Smooth muscle cell (in vitro differentiated cells): Measurements from ENCODE around the gene GNPDA1. TPM values are rescaled to one million over a fixed set of nuclear protein-coding genes. Genes with fewer than 3 reads are reported as not detected.

Source experiments
- DNase-seq: peaks from one replicate; lab custom pipeline; 2025; ENCODE audit not compliant: unreplicated experiment; lab: John Stamatoyannopoulos, UW
- H2AFZ ChIP-seq: fragments of 200-600 bp; sonication (generic); 2 replicates; pipeline ENCODE4 v1.6.0; 2016; ENCODE audit warnings: antibody characterized with exemption, low read depth, mild to moderate bottlenecking
- H3F3A ChIP-seq: fragments of 200-600 bp; sonication (generic); 2 replicates; pipeline ENCODE4 v1.6.0; 2017; ENCODE audit warnings: antibody characterized with exemption, low read depth
- H3K27ac ChIP-seq: fragments of 200-600 bp; sonication (generic); 2 replicates; pipeline ENCODE4 v1.5.1; 2016; ENCODE audit warnings: low read depth, mild to moderate bottlenecking
- H3K27me3 ChIP-seq: fragments of 200-600 bp; sonication (generic); 2 replicates; pipeline ENCODE4 v1.6.1; 2016; ENCODE audit warnings: low read depth, mild to moderate bottlenecking
- H3K36me3 ChIP-seq: fragments of 200-600 bp; sonication (generic); 2 replicates; pipeline ENCODE4 v1.5.1; 2016; ENCODE audit warnings: low read depth
- H3K4me1 ChIP-seq: fragments of 200-600 bp; sonication (generic); 2 replicates; pipeline ENCODE4 v1.5.1; 2016; ENCODE audit warnings: low read depth
- H3K4me2 ChIP-seq: fragments of 200-600 bp; sonication (generic); 2 replicates; pipeline ENCODE4 v1.6.0; 2016; ENCODE audit warnings: mild to moderate bottlenecking
- H3K4me3 ChIP-seq: fragments of 200-600 bp; sonication (generic); 2 replicates; pipeline ENCODE4 v1.5.1; 2016; ENCODE audit warnings: mild to moderate bottlenecking
- H3K79me2 ChIP-seq: fragments of 200-600 bp; sonication (generic); 2 replicates; pipeline ENCODE4 v1.6.0; 2016; ENCODE audit warnings: low read depth, mild to moderate bottlenecking
- H3K9ac ChIP-seq: fragments of 200-600 bp; sonication (generic); 2 replicates; pipeline ENCODE4 v1.6.0; 2016; ENCODE audit warnings: low read depth
- H3K9me3 ChIP-seq: fragments of 200-600 bp; sonication (generic); replicated peaks from 2 replicates; pipeline ENCODE4 v1.5.1; 2016; ENCODE audit warnings: low read depth
- H4K20me1 ChIP-seq: fragments of 200-600 bp; sonication (generic); 2 replicates; pipeline ENCODE4 v1.6.0; 2016; ENCODE audit warnings: low read depth
- WGBS: methylation state at CpG from one replicate; pipeline ENCODE4 v1.1.7; 2016; ENCODE audit warnings: low lambda C conversion rate; 5-methylcytosine and 5-hydroxymethylcytosine counted together
- polyA plus RNA-seq: library from polyadenylated mRNA; unstranded; fragments of >200 nt; fragmentation: Nextera tagmentation; extraction: Ambion mirVana; gene quantifications from 2 replicates; pipeline ENCODE4 v1.2.1, GENCODE V29; 2016
- total RNA-seq: library from RNA; depleted of rRNA; stranded (reverse); fragments of >200 nt; gene quantifications from 2 replicates; pipeline ENCODE4 v1.2.3, GENCODE V29; 2014
- TF ChIP-seq, protein P1 (sequence below): fragments of 200-600 bp; sonication (generic); IDR thresholded peaks from 2 replicates; pipeline ENCODE4 v1.5.1; 2017; ENCODE audit warnings: borderline replicate concordance, mild to moderate bottlenecking, antibody characterized with exemption; ENCODE audit not compliant: insufficient read depth, poor library complexity, severe bottlenecking

GNPDA1 gene
- total and polyA plus RNA-seq, 2 experiments from 2014 or later: 29.6 to 30.3 TPM

- no peaks in the 10 kb centered on the region for H3K9me3 ChIP-seq
- DNase-seq: no peak
- H4K20me1 ChIP-seq: no peaks in the 10 kb centered on the region
- no peaks in the 10 kb centered on the region for H3K4me1 ChIP-seq
- H3K79me2 ChIP-seq: no peaks in the 10 kb centered on the region
- H3K9ac ChIP-seq: no peak overlapping the region
- WGBS: 63% methylated on average over 19 of the region's 19 CpGs
- H3K27ac ChIP-seq: no peak overlapping the region
- H3K27me3 ChIP-seq: no peaks in the 10 kb centered on the region
- H3K4me2 ChIP-seq: no peak overlapping the region
- no peak overlapping the region for H3K4me3 ChIP-seq
- no peak overlapping the region for H2AFZ ChIP-seq
- TF ChIP-seq, protein P1, sequence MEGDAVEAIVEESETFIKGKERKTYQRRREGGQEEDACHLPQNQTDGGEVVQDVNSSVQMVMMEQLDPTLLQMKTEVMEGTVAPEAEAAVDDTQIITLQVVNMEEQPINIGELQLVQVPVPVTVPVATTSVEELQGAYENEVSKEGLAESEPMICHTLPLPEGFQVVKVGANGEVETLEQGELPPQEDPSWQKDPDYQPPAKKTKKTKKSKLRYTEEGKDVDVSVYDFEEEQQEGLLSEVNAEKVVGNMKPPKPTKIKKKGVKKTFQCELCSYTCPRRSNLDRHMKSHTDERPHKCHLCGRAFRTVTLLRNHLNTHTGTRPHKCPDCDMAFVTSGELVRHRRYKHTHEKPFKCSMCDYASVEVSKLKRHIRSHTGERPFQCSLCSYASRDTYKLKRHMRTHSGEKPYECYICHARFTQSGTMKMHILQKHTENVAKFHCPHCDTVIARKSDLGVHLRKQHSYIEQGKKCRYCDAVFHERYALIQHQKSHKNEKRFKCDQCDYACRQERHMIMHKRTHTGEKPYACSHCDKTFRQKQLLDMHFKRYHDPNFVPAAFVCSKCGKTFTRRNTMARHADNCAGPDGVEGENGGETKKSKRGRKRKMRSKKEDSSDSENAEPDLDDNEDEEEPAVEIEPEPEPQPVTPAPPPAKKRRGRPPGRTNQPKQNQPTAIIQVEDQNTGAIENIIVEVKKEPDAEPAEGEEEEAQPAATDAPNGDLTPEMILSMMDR: no peak
- H3K36me3 ChIP-seq: no peaks in the 10 kb centered on the region
- no peaks in the 10 kb centered on the region for H3F3A ChIP-seq
Observed at GRCh38 chr5:142032747-142033631, 20.2 kb upstream of the GNPDA1 start.

DNA sequence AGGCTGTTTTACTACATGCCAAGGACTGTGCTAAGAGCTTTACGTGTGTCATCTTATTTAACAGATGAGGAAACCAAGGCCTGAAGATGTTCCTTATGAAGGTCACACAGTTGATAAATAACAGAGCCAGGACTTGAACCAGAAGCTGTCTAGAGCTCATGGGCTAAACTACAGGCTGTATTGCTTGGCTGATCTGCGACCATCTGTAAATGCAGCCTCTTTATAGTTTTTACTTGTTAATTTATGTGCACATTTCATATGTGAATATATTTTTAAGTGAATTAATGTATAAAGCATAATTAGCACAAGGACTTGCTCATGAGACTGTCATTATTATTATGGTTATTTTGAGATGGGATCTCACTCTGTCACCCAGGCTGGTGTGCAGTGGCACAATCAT lies 19.3 kb upstream of the GNPDA1 start:
- WGBS: 93% methylated on average over 2 of the region's 2 CpGs
- H4K20me1 ChIP-seq: no peaks in the 10 kb centered on the region
- H3K27ac ChIP-seq: no peak overlapping the region
- no peak overlapping the region for H3K9ac ChIP-seq
- no peaks in the 10 kb centered on the region for H3K79me2 ChIP-seq
- TF ChIP-seq, protein P1: no peak
- no peak overlapping the region for H3K4me3 ChIP-seq
- H3K4me1 ChIP-seq: no peaks in the 10 kb centered on the region
- no peak overlapping the region for H3K4me2 ChIP-seq
- H2AFZ ChIP-seq: no peak overlapping the region
- no peak for DNase-seq
- H3K9me3 ChIP-seq: no peaks in the 10 kb centered on the region
- no peaks in the 10 kb centered on the region for H3K27me3 ChIP-seq
- no peaks in the 10 kb centered on the region for H3F3A ChIP-seq
- H3K36me3 ChIP-seq: no peaks in the 10 kb centered on the region

- 82% methylated on average over 8 of the region's 8 CpGs for WGBS
- no peak for DNase-seq
- Histone ChIP-seq H4K20me1 (no peaks in the 10 kb centered on the region), H3K9me3 (no peaks in the 10 kb centered on the region), H3K4me2 (peak overlapping the region; percentile 85), H3K4me1 (peaks cover 5% of the 10 kb centered on the region), H2AFZ (peak overlapping the region; percentile 94), H3K36me3 (no peaks in the 10 kb centered on the region), H3K4me3 (peak overlapping the region; percentile 60), H3K79me2 (no peaks in the 10 kb centered on the region), H3K9ac (peak overlapping the region; percentile 2), H3K27ac (no peak overlapping the region), H3F3A (no peaks in the 10 kb centered on the region), H3K27me3 (no peaks in the 10 kb centered on the region)
- TF ChIP-seq, protein P1: no peak
Observed at GRCh38 chr5:142025637-142026036, 12.8 kb upstream of the GNPDA1 start.
